LNCaP clone FGC (cell line): ENCODE results near the gene OPCML.

Source experiments
- DNase-seq: peaks from one replicate; pipeline ENCODE4 v3.0.0-alpha.2; 2011; ENCODE audit warnings: low read depth
- H3K4me3 ChIP-seq: 2 replicates; pipeline ENCODE4 v1.5.1; 2011; ENCODE audit warnings: mild to moderate bottlenecking, low read depth, low read length, control low read depth
- CTCF ChIP-seq: IDR thresholded peaks from 2 replicates; pipeline ENCODE4 v1.5.1; 2012; ENCODE audit warnings: mild to moderate bottlenecking; ENCODE audit not compliant: control insufficient read depth, insufficient read depth; ENCODE audit errors: extremely low read depth

The OPCML gene

GRCh38 chr11:132639403-132639802 lies 892.9 kb downstream of the OPCML start:
- no peak for DNase-seq
- no peak for TF ChIP-seq CTCF
- H3K4me3 ChIP-seq, result no peak overlapping the region

- no peak overlapping the region for H3K4me3 ChIP-seq
- DNase-seq, result no peak
- TF ChIP-seq CTCF, result no peak
Measured at GRCh38 chr11:132638423-132638822, 893.9 kb downstream of the OPCML start.

- H3K4me3 ChIP-seq, result no peak overlapping the region
- TF ChIP-seq CTCF, result no peak
- DNase-seq, result no peak
Measured at GRCh38 chr11:132636523-132636922, 895.8 kb downstream of the OPCML start.

GRCh38 chr11:132632641-132633124 lies 899.6 kb downstream of the OPCML start:
- no peak for DNase-seq
- no peak overlapping the region for H3K4me3 ChIP-seq
- no peak for TF ChIP-seq CTCF

GRCh38 chr11:132631989-132632388 lies 900.3 kb downstream of the OPCML start:
- TF ChIP-seq CTCF, result no peak
- no peak for DNase-seq
- no peak overlapping the region for H3K4me3 ChIP-seq

- no peak overlapping the region for H3K4me3 ChIP-seq
- no peak for DNase-seq
- no peak for TF ChIP-seq CTCF
Measured at GRCh38 chr11:132627981-132628380, 904.3 kb downstream of the OPCML start.

GRCh38 chr11:132626446-132626845 lies 905.9 kb downstream of the OPCML start:
- no peak for DNase-seq
- H3K4me3 ChIP-seq, result no peak overlapping the region
- TF ChIP-seq CTCF, result no peak
